Spleen (tissue), 11 donors: Measurements from ENCODE around the gene TNFSF4. TPM values are rescaled to one million over a fixed set of nuclear protein-coding genes. Genes with fewer than 3 reads are reported as not detected.

Source experiments
- DNase-seq: peaks from one replicate; pipeline ENCODE4 v3.0.0-alpha.2; 2020
- H3K27ac ChIP-seq, 8 donors: fragments of 200-600 bp; sonication (generic) in 7 of 8; 1 replicate in 4 of 8; 2 replicates in 4 of 8; pipeline versions ENCODE4 v1.5.0 to v1.8.0; 2016 to 2021; ENCODE audit warnings: inconsistent platforms in 4 of 8, mild to moderate bottlenecking in 4 of 8, moderate library complexity in 1 of 8
- H3K27me3 ChIP-seq, 7 donors: fragments of 200-600 bp; sonication (generic) in 6 of 7; replicated peaks in 1 of 7; 1 replicate in 4 of 7; 2 replicates in 3 of 7; pipeline versions ENCODE4 v1.5.0 to v1.8.0; 2016 to 2021; ENCODE audit warnings: inconsistent platforms in 3 of 7, mild to moderate bottlenecking in 1 of 7
- H3K36me3 ChIP-seq, 6 donors: fragments of 200-600 bp; sonication (generic) in 5 of 6; 1 replicate in 4 of 6; 2 replicates in 2 of 6; pipeline versions ENCODE4 v1.5.0 to v1.8.0; 2016 to 2021; ENCODE audit warnings: inconsistent platforms in 2 of 6
- H3K4me1 ChIP-seq, 6 donors: fragments of 200-600 bp; sonication (generic) in 5 of 6; 1 replicate in 3 of 6; 2 replicates in 3 of 6; pipeline versions ENCODE4 v1.5.0 to v1.8.0; 2016 to 2021; ENCODE audit warnings: inconsistent platforms in 3 of 6
- H3K4me3 ChIP-seq, 8 donors: fragments of 200-600 bp; sonication (generic) in 7 of 8; 1 replicate in 4 of 8; 2 replicates in 4 of 8; pipeline versions ENCODE4 v1.5.0 to v1.8.0; 2016 to 2021; ENCODE audit warnings: inconsistent platforms in 4 of 8, mild to moderate bottlenecking in 4 of 8, moderate library complexity in 2 of 8
- H3K9me3 ChIP-seq, 8 donors: fragments of 200-600 bp; sonication (generic) in 7 of 8; 1 replicate in 4 of 8; 2 replicates in 4 of 8; pipeline versions ENCODE4 v1.5.0 to v1.8.0; 2016 to 2021; ENCODE audit warnings: inconsistent platforms in 4 of 8
- POLR2A ChIP-seq, 3 donors: fragments of 450-650 bp; IDR thresholded peaks; one replicate each; pipeline ENCODE4 v1.5.1; 2017; ENCODE audit warnings: antibody characterized with exemption in 3 of 3, mild to moderate bottlenecking in 1 of 3
- POLR2AphosphoS5 ChIP-seq, 3 donors: sonication (generic); formaldehyde crosslinking; IDR thresholded peaks; one replicate each; pipeline ENCODE4 v1.5.1; 2017; ENCODE audit warnings: antibody characterized with exemption in 3 of 3
- WGBS, 5 donors: extraction: QIAGEN DNeasy Blood & Tissue Kit in 3 of 5; methylation state at CpG; one replicate each; pipeline versions ENCODE4 v1.1.5 to v1.1.7; 2013 to 2018; 5-methylcytosine and 5-hydroxymethylcytosine counted together
- intact Hi-C: fragments of 100-400 bp; cut with DNase I; formaldehyde crosslinking; loops from one replicate; pipeline ENCODE4 v1.15.0; 2023; ENCODE audit warnings: low total_unique reads
- polyA plus RNA-seq, 3 donors: library from polyadenylated mRNA; stranded (reverse); fragments of 200-250 nt; gene quantifications; one replicate each; pipeline ENCODE4 v1.2.1, GENCODE V29; 2013
- total RNA-seq, 7 donors: library from RNA; depleted of rRNA in 3 of 7; stranded (reverse); fragments of >200 nt in 3 of 7; fragmentation: NEBNext Ultra II Directional in 4 of 7; extraction: Animal tissue kit (Norgen Biotek cat#: 25700) in 4 of 7; gene quantifications; one replicate each; pipeline versions ENCODE4 v1.1.0 to v1.2.1, GENCODE V29; 2016 to 2021
- TF ChIP-seq, protein P1 (sequence below), 11 experiments: fragments of 200-600 bp in 7 of 11; fragments of 450-650 bp in 4 of 11; sonication (generic) in 4 of 11; IDR thresholded peaks in 8 of 11; conservative IDR thresholded peaks in 3 of 11; 1 replicate in 7 of 11; 2 replicates in 4 of 11; pipeline versions ENCODE4 v1.4.0 to v1.8.0; 2016 to 2021; ENCODE audit warnings: antibody characterized with exemption in 11 of 11, inconsistent platforms in 4 of 11, mild to moderate bottlenecking in 1 of 11
- donor health status: healthy with polysubstance abuse.
- donor health status: DM: no; HTN: no; CAD: no; lungs with moderate emphysema.
- donor health status: DM: no; HTN: no; CAD: no.
- donor health status: Bipolar disorder and iron deficiency.
- donor health status: healthy.
- donor health status: DM: no; HTN: no; CAD: no.
- donor health status: DM: yes; HTN: yes; CAD: no.

Gene TNFSF4
- total and polyA plus RNA-seq, 10 donors = 1.4 to 11.0 (median 4.8) TPM

GRCh38 chr1:173224949-173225348 is 17.8 kb upstream of the TNFSF4 start:
- H3K27ac ChIP-seq = no peak overlapping the region
- no peaks in the 10 kb centered on the region for H3K36me3 ChIP-seq
- H3K4me3 ChIP-seq = no peak overlapping the region
- peaks cover 0 to 23% (median 5%) of the 10 kb centered on the region in 8 donors for H3K9me3 ChIP-seq
- H3K27me3 ChIP-seq = no peaks in the 10 kb centered on the region
- H3K4me1 ChIP-seq = no peaks in the 10 kb centered on the region
- no peak for DNase-seq
- intact Hi-C loops = no loop called here
- TF ChIP-seq POLR2A (IDR thresholded peaks at IDR 0.05) (no peak), POLR2AphosphoS5 (IDR thresholded peaks at IDR 0.05) (no peak)
- TF ChIP-seq, protein P1, sequence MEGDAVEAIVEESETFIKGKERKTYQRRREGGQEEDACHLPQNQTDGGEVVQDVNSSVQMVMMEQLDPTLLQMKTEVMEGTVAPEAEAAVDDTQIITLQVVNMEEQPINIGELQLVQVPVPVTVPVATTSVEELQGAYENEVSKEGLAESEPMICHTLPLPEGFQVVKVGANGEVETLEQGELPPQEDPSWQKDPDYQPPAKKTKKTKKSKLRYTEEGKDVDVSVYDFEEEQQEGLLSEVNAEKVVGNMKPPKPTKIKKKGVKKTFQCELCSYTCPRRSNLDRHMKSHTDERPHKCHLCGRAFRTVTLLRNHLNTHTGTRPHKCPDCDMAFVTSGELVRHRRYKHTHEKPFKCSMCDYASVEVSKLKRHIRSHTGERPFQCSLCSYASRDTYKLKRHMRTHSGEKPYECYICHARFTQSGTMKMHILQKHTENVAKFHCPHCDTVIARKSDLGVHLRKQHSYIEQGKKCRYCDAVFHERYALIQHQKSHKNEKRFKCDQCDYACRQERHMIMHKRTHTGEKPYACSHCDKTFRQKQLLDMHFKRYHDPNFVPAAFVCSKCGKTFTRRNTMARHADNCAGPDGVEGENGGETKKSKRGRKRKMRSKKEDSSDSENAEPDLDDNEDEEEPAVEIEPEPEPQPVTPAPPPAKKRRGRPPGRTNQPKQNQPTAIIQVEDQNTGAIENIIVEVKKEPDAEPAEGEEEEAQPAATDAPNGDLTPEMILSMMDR (IDR thresholded peaks at IDR 0.05 in 8 of 11, conservative IDR thresholded peaks at IDR 0.05 in 3 of 11) = no peak

DNA sequence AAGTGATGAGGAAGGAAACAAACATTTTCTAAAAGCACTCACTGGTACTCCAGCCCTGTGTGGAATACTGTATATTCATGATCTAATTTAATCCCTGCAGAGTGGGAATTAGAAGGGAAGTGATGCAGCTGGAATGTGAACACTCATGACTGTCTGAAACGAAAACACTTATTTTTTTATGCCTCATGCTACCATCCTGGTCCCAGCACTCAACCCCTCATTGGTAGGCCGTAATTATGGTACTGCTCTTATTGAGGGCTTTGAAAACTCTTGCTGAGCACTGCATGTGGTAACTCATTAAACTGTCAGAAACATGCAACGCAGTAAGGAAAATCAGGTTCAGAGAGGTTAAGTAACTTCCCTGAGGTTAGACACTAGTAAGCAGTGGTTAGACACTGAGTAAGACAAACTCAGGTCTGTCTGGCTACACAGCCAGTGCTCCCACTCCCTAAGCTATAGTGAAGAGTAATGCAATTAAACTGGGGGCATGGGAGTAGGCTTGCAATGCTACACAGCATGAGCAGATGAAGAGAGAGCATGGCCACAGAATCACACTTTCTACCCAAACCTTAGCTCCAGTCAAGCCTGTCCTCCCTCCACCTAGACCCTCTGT is 17.3 kb upstream of the TNFSF4 start:
- TF ChIP-seq POLR2AphosphoS5 (IDR thresholded peaks at IDR 0.05) (no peak), POLR2A (IDR thresholded peaks at IDR 0.05) (no peak)
- TF ChIP-seq, protein P1 (IDR thresholded peaks at IDR 0.05 in 8 of 11, conservative IDR thresholded peaks at IDR 0.05 in 3 of 11) = no peak
- 76 to 89% (median 82%) methylated on average over 3 of the region's 3 CpGs for WGBS, 5 donors
- intact Hi-C loops = no loop called here

DNA sequence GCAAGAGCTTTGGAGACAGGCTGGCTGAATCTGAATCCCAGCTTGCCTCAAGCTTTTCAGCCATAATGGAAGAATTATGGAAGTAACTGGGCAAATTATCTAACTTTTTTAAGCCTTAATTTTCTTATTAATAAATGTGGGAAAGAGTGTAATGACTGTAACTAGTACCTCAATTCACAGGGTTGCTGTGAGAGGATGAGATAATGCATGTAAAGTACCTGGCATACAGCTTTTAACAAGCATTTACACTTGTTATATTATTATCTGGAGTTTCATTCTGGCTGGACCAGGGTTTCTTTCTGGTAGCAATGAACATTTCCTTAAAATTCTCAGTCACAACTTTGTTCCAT is 15.9 kb upstream of the TNFSF4 start:
- no peak overlapping the region for H3K4me3 ChIP-seq
- peaks cover 0 to 3% (median 0%) of the 10 kb centered on the region in 8 donors for H3K9me3 ChIP-seq
- no peak overlapping the region for H3K27ac ChIP-seq
- H3K36me3 ChIP-seq = no peaks in the 10 kb centered on the region
- TF ChIP-seq POLR2AphosphoS5 (IDR thresholded peaks at IDR 0.05) (no peak), POLR2A (IDR thresholded peaks at IDR 0.05) (no peak)
- TF ChIP-seq, protein P1 (IDR thresholded peaks at IDR 0.05 in 8 of 11, conservative IDR thresholded peaks at IDR 0.05 in 3 of 11) = no peak
- no peaks in the 10 kb centered on the region for H3K27me3 ChIP-seq
- no peak for DNase-seq
- H3K4me1 ChIP-seq = no peaks in the 10 kb centered on the region
- intact Hi-C loops = no loop called here

More for the DNA sequence above, 17.3 kb upstream of the TNFSF4 start:
- no peak for DNase-seq
- Histone ChIP-seq H3K9me3 (peaks cover 0 to 17% (median 4%) of the 10 kb centered on the region in 8 donors), H3K27me3 (no peaks in the 10 kb centered on the region), H3K4me1 (no peaks in the 10 kb centered on the region), H3K27ac (no peak overlapping the region), H3K4me3 (no peak overlapping the region), H3K36me3 (no peaks in the 10 kb centered on the region)

DNA sequence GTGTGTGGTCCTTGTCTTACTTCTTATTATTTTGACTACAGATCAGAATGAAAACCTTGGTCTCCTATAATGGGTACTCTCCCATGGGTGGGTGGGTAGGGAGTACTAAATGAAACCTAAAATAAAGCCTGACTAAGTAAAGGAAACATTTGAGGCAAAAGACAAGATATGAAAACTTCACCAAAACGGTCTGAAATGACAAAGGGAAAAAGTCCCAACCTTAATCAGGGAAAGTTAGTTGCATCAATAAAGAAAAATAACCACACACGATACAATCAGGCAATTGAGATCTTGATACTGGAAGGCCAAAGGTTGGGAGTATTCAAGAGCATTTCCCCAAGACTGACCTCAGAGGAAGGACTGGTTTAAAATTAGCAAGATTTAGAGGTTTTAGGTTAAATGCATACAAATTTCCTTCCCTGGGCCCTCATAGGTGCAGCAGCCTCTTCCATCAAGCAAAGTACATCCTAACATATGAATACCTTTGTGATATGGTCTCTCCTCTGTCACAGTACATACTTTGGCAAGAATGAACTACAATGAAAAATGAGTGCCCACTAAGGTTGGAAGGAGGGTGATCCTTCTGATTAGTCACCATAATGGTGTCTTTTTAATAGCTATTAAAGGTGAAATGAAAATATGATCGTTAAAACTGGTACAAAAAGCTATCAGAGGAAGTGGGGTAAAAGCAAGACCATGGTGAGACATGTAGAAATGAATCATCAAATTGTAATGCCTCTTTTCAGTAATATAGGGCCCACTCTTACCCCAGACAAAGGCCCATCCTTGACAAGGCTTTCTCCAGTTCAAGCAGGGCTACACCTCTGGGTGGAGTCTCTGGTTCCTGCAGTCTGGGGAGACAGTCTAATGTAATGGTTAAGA is 15.3 kb upstream of the TNFSF4 start:
- no peaks in the 10 kb centered on the region for H3K36me3 ChIP-seq
- DNase-seq = no peak
- WGBS, 5 donors = 44 to 63% (median 52%) methylated on average over 3 of the region's 3 CpGs
- no peaks in the 10 kb centered on the region for H3K9me3 ChIP-seq
- H3K27ac ChIP-seq = no peak overlapping the region
- intact Hi-C loops = no loop called here
- no peak overlapping the region for H3K4me3 ChIP-seq
- TF ChIP-seq, protein P1 (IDR thresholded peaks at IDR 0.05 in 8 of 11, conservative IDR thresholded peaks at IDR 0.05 in 3 of 11) = no peak
- TF ChIP-seq POLR2A (IDR thresholded peaks at IDR 0.05) = no peak
- TF ChIP-seq POLR2AphosphoS5 (IDR thresholded peaks at IDR 0.05) = no peak
- no peaks in the 10 kb centered on the region for H3K27me3 ChIP-seq
- H3K4me1 ChIP-seq = no peaks in the 10 kb centered on the region
